Loucy (cell line): ENCODE results near the gene MYRIP.

Experiments used
- H2AFZ ChIP-seq: fragments of 200-600 bp; sonication (generic); 2 replicates; pipeline ENCODE4 v1.6.0; 2016; ENCODE audit warnings: antibody characterized with exemption, mild to moderate bottlenecking, low read length, moderate library complexity
- H3F3A ChIP-seq: fragments of 200-600 bp; 2 replicates; pipeline ENCODE4 v1.6.0; 2016; ENCODE audit warnings: antibody characterized with exemption, low read depth, mild to moderate bottlenecking
- H3K27me3 ChIP-seq: fragments of 200-600 bp; sonication (generic); 2 replicates; pipeline ENCODE4 v1.6.1; 2014; ENCODE audit warnings: low read length, mild to moderate bottlenecking; ENCODE audit not compliant: insufficient read depth, poor library complexity, severe bottlenecking
- H3K36me3 ChIP-seq: fragments of 200-600 bp; sonication (generic); 2 replicates; pipeline ENCODE4 v1.6.1; 2016; ENCODE audit warnings: low read length; ENCODE audit not compliant: insufficient read depth
- H3K4me1 ChIP-seq: fragments of 200-600 bp; sonication (generic); 2 replicates; pipeline ENCODE4 v1.5.1; 2014; ENCODE audit warnings: low read length, mild to moderate bottlenecking; ENCODE audit not compliant: insufficient read depth, poor library complexity, severe bottlenecking
- H3K4me2 ChIP-seq: fragments of 200-600 bp; sonication (generic); 2 replicates; pipeline ENCODE4 v1.6.0; 2014; ENCODE audit warnings: antibody characterized with exemption, low read length, low read depth, mild to moderate bottlenecking; ENCODE audit not compliant: poor library complexity, severe bottlenecking
- H3K4me3 ChIP-seq: fragments of 200-600 bp; sonication (generic); 2 replicates; pipeline ENCODE4 v1.5.1; 2014; ENCODE audit warnings: low read length, mild to moderate bottlenecking, mixed read lengths; ENCODE audit not compliant: poor library complexity, severe bottlenecking
- H3K79me2 ChIP-seq: fragments of 200-600 bp; sonication (generic); 2 replicates; pipeline ENCODE4 v1.6.1; 2014; ENCODE audit warnings: low read length; ENCODE audit not compliant: insufficient read depth
- H3K9ac ChIP-seq: fragments of 200-600 bp; sonication (generic); 2 replicates; pipeline ENCODE4 v1.6.0; 2014; ENCODE audit warnings: mild to moderate bottlenecking, low read depth, low read length, moderate library complexity; ENCODE audit not compliant: poor library complexity, severe bottlenecking
- H3K9me2 ChIP-seq: fragments of 200-600 bp; sonication (generic); replicated peaks from 2 replicates; pipeline ENCODE4 v1.6.1; 2016; ENCODE audit warnings: low read depth, low read length, mixed read lengths
- H3K9me3 ChIP-seq: fragments of 200-600 bp; sonication (generic); 2 replicates; pipeline ENCODE4 v1.6.1; 2014; ENCODE audit warnings: mild to moderate bottlenecking, antibody characterized with exemption, low read length, low read depth; ENCODE audit not compliant: insufficient read depth
- H4K20me1 ChIP-seq: fragments of 200-600 bp; sonication (generic); 2 replicates; pipeline ENCODE4 v1.6.0; 2014; ENCODE audit warnings: antibody characterized with exemption, low read length, mild to moderate bottlenecking; ENCODE audit not compliant: insufficient read depth, poor library complexity, severe bottlenecking
- EZH2phosphoT487 ChIP-seq: fragments of 200-600 bp; IDR thresholded peaks from 2 replicates; pipeline ENCODE4 v1.6.1; 2018; ENCODE audit warnings: antibody characterized with exemption, mild to moderate bottlenecking, moderate library complexity, borderline replicate concordance
- TF ChIP-seq, protein P1 (sequence below): fragments of 200-600 bp; sonication (generic); conservative IDR thresholded peaks from 2 replicates; pipeline ENCODE4 v1.5.1; 2014; ENCODE audit warnings: mild to moderate bottlenecking, antibody characterized with exemption, low read length

The MYRIP gene

GRCh38 chr3:40309418-40309924, 500.1 kb downstream of the MYRIP start, which contains the start of gene EIF1B:
TSS of gene EIF1B (plus strand) at chr3:40309707. CDS start at chr3:40309942, 235 bp downstream.
- Histone ChIP-seq H4K20me1 (peaks cover 29% of the 10 kb centered on the region), H3K4me3 (peak within 1 kb of the TSS; percentile 90), H3K9me3 (no peaks in the 10 kb centered on the region), H3K9me2 (no peaks in the 10 kb centered on the region), H3K27me3 (no peaks in the 10 kb centered on the region), H3K4me2 (peak within 1 kb of the TSS; percentile 92), H3F3A (no peaks in the 10 kb centered on the region), H3K9ac (peak within 1 kb of the TSS; percentile 95), H3K79me2 (peaks cover 41% of the 10 kb centered on the region), H3K4me1 (peaks cover 33% of the 10 kb centered on the region), H3K36me3 (peaks cover 9% of the 10 kb centered on the region; the same call in 1 of the 2 replicates), H2AFZ (peak within 1 kb of the TSS; percentile 94)
- TF ChIP-seq, protein P1, sequence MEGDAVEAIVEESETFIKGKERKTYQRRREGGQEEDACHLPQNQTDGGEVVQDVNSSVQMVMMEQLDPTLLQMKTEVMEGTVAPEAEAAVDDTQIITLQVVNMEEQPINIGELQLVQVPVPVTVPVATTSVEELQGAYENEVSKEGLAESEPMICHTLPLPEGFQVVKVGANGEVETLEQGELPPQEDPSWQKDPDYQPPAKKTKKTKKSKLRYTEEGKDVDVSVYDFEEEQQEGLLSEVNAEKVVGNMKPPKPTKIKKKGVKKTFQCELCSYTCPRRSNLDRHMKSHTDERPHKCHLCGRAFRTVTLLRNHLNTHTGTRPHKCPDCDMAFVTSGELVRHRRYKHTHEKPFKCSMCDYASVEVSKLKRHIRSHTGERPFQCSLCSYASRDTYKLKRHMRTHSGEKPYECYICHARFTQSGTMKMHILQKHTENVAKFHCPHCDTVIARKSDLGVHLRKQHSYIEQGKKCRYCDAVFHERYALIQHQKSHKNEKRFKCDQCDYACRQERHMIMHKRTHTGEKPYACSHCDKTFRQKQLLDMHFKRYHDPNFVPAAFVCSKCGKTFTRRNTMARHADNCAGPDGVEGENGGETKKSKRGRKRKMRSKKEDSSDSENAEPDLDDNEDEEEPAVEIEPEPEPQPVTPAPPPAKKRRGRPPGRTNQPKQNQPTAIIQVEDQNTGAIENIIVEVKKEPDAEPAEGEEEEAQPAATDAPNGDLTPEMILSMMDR: peak; percentile 77
- no peak for TF ChIP-seq EZH2phosphoT487
